Measurements from ENCODE around the gene APOB.

Gene APOB

DNA sequence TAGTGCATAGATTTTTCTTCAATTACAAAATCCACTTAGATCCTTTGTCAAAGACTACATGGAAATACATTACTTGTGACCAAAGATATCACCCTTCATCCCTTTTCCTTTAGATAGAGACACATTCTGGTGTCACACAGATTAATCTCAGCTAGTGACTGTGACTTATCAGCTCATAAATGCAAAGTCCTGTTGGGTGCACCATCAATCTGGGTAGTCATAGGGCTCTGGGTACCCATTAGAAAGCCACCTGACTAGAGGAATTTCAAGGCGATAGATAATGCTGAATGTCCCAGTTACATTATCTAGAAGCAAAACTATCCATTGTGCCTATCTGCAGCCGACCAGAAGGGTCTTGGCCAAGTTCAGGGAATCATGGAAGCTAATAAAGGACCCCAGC is 2.6 kb upstream of the APOB start:
- DNase-seq (ENCODE audit: low read depth in 2 of 2): no peak

DNA sequence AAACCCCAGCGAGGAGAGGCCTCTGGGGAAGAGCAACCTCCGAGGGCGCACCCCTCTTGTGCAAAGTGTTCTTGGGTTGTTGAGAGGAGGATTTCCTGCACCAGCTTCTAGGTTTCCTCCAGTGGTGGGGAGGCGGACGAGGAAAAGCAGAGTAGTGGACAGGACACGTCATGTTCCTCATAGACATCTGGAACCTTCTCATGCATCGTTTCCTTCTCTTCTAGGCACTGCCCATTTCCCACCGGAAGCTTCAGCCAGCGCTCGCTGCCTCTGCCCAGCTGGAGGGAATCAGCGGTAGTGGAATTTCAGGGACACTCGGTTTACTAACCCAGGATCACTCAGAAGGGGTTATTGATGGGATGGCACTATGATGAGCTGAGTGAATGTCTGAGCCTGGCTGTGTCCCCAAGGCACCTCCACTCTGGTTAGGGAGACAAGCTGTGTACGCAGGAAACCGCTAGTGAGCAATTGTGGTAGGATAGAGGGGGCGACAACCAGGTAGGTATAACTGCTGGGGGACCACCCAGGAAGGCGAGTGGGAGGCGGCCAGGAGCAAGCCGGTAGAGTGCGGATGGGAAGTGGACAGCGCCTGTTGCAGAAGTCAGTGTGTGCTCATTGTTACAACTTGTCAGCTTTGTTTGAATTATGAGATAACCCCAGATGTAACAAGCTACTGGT is 960 bp upstream of the APOB start:
- DNase-seq (ENCODE audit: low read depth in 2 of 2): no peak

DNA sequence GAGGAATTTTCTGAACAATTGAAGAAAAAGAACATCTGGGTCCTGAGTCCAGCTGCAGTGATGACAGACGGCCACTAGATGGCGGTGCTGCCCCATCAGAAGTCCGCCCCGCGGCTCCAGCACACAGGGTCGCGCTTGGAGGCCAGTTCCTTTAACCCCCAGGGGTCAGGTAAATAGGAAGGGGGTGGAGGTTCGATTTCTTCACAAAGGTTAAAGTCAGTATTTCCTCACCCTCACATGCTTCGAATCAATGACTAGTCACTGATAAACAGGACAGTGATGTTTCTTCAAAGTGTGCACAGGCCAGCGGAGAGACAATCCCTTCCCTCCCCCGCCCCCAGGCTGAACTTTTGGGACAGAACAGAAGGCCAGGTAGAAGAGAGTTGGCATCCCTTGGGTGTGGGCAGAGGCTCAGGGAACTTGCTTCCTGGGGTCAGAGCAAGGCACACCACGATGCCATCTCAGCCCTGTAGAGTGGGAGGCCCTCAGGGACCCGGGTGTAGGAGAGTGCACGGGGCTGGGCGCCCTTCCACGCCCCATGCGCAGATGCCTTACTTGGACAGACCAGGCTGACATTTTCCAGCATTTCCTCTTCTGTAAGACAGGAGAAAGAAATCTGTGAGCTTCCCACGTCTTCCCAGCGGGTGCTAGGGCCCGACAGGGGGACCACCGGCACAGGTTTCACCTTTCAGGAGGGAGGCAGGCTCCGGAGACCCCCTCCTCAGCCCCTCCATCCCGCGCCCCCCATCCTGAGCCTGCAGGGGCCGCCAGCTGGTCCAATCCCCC is 722 bp downstream of the APOB start:
- DNase-seq (ENCODE audit: low read depth in 2 of 2): peak; percentile 34 to 44

DNA sequence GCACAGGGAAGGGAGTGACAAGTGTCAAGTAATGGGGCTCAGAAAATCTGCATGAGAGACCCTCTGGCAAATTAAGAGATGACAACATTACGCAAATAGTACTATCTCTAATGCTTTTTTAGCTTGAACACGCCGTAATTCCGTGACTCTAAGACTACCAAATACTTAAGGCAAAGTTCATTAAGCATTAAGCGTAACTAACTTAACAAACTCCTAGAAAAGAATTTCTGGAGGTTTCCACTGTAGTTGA is 1.2 kb downstream of the APOB start:
- no peak for DNase-seq (ENCODE audit: low read depth in 2 of 2)

DNA sequence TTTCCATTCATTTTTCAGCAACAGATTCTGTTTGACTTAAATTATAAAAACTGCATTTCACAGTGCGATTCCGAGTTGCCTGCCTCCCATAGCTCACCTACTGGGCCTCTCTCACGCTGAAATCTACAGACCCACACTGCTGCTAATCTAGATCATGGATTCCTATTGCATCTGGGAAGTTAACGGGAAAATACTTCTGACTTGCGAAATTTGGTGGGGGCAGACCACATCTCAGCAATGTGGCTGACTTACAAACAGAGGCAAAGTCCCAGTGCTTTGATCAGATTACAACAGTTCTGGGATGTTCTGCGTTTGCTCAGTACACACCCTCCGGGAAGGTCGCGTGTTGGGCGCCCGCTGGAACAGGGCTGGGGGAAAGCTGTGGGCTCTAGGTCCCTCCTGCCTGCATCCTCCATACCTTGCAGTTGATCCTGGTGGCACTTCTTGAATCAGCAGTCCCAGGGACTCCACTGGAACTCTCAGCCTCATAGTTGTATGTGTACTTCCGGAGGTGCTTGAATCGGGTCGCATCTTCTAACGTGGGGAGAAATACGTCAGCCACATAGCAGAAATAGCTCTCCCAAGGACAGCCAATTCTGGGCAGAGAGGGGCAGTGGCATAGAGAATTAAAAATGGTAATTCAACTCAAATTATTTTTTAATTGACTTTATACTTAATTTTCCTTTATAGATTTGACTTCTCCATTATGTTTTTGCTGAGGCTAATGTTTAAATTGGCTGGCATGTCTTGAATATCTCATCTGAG is 1.7 kb downstream of the APOB start:
- DNase-seq (ENCODE audit: low read depth in 2 of 2): no peak

DNA sequence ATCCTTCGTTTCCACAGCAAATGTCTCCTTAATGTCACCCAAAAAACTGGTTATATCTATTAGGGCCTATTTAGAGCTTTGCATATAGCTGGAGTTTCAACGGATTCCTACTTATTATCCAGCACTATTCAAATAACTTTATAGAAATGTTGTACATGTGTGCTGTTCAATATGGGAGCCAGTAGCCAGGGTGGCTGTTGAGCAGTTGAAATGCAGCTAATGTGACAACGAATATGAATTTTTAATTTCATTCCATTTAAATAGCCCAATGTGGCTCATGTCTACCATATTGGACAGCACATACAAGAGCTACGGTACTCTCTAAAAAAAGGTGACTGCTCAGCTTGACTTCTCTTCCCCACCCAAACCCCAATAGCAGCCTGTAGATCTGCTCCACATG is 2.4 kb downstream of the APOB start:
- no peak for DNase-seq (ENCODE audit: low read depth in 2 of 2)

DNA sequence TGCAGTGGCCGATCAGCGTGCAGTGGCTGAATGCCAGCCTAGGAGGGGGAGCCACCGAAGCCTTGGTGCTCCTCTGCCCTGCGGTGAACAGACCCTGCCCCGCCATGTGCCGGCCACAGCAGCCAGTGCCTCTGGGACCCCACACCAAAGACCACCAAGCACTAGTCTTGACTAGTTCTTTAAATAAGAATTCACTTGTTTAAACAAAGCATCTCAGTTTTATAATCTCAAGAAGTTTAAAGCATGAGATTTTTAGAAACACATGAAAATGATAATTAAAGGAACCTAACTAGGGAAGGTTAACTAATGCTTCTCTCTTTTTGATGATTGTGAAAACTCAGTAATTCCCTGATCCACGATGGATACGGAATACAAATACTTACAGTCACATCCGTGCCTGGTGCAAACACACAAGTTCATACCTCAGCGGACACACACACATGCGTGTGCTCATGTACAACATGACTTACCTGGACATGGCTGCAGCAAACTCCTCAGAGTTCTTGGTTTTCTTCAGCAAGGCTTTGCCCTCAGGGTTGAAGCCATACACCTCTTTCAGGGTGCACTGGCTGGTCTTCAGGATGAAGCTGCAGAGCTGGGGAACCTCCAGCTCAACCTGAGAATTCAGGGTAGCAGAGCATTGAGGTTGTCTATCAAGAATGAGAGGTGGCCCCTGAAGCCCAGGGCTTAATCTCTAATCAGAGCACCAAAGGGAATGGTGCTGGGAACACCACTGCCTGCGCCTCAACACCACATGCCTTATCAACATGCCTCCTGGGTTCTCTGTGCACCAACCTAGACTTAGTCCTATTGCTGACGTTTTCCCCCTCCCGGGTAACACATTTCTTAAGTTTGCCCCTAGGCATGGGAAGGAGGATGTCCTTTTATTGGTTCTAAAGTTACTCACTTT is 3.1 kb downstream of the APOB start:
- DNase-seq (ENCODE audit: low read depth in 2 of 2): no peak

DNA sequence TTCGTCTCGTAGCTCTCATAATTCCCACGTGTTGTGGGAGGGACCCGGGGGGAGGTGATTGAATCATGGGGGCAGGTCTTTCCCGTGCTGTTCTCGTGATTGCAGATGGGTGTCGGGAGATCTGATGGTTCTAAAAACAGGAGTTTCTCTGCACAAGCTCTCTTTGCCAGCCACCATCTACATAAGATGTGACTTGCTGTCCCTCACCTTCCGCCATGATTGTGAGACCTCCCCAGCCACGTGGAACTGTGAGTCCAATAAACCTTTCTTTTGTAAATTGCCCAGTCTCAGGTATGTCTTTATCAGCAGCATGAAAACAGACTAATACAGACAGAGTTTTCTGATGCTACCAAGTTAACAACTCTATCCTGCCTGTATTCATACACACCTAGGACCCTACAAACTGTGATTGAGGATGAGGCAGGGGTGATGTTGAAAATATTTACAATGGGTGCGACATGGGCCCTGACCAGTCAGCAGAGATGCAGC is 3.9 kb downstream of the APOB start:
- DNase-seq (ENCODE audit: low read depth in 2 of 2): no peak

DNA sequence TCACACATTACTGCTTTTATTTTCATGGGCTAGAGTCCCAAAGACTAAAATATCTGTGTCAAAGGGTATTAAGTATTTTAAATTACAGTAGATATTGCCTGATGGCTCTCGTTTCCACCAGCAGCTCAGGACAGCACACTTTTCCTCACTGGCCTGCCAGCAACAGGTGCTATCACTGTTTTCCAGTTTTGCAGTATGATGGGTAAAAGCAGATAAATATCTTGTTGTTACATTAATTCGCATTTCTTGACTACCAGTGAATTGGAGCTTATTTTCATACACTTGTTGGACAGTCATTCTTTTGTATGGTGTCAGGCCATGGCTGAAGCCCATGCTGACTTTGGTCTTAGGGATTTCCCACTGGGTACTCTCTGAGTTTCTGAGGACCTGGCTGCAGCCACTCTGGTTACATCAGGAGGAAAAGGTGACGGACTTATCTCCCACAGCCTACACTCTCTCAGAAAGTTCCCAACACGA is 4.8 kb downstream of the APOB start:
- DNase-seq (ENCODE audit: low read depth in 2 of 2): no peak

DNA sequence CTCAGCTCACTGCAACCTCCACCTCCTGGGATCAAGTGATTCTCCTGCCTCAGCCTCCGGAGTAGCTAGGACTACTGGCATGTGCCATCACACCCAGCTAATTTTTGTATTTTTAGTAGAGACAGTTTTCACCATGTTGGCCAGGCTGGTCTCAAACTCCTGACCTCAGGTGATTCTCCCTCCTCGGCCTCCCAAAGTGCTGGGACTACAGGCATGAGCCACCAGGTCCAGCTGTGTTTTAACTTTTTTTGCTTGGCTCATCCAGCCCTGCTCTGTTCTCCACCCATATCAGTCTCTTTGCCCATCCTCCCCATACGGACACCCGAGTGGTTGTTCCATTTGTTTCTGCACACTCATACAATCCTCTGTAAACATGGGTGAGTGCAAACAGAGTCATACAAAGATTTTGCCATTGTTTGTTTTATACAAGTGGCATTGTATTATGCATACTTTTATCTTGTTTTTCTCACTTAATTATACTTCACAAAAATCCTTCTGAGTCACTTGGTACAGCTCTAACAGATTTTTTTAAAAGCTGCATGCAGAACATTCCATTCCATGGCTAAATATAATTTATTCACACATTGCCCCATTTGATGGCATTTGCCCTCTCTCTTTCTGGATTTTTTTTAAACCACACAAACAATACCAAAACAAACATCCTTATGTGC is 5.3 kb downstream of the APOB start:
- DNase-seq (ENCODE audit: low read depth in 2 of 2): no peak

DNA sequence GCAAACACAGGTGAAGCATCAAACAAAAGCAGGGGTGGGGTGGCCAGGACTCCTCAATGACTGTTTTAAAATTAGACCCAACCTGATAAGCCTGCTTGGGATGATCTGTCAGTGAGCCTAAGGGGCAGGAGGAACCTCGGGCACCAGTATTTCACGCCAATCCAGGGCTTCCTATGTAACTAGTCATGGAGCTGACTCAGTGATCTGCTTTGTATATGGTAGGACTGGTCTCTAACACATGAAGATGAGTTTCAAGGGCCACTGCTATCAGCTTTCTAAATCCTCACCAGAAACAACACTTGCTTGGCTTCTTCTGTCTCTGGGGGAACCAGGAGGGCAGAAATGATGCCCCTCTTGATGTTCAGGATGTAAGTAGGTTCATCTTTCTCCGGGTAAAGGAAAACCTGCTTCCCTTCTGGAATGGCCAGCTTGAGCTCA is 6.2 kb downstream of the APOB start:
- no peak for DNase-seq (ENCODE audit: low read depth in 2 of 2)

DNA sequence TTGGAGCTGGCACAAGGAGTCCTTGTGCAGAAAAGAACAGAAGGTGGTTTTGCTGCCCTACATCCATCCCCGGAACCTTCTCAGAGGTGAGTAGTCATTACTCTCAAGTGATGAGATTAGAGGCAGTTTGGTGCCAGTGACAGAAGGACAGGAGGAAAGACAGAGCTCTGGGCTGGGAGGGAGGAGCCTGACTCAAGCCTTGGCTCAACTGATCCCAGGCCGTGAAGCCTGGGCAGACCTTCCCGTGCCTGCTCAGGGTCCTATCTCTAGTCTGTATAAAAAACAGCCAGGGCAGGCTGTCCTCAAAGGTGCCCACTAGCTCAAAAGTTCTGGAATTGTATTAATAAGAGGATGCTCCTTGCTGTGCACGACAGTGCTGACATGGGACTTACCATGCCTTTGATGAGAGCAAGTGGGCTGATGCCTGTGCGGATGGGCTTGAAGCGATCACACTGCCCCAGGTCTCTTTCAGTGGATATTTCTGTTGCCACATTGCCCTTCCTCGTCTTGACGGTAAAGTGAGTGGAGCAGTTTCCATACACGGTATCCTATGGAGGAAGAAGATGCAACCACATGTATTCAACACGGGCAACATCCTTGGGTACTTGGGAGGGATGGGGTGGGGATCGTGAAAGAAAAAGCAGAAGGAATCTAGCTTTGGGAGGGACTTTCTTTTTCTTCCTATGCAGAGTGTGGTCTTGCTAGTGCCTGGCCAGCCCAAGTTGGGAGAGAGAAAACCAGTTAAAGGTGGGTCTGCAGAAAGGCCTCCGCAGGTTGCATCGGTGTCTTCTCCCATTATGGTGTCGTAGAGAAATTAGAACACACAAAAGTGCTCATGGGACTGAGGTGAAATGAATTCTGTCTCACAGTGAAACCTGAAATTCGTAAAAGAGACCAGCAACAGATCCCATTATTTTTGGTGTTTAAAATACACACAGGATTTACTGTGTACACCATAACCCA is 6.9 kb downstream of the APOB start:
- DNase-seq (ENCODE audit: low read depth in 2 of 2): no peak

DNA sequence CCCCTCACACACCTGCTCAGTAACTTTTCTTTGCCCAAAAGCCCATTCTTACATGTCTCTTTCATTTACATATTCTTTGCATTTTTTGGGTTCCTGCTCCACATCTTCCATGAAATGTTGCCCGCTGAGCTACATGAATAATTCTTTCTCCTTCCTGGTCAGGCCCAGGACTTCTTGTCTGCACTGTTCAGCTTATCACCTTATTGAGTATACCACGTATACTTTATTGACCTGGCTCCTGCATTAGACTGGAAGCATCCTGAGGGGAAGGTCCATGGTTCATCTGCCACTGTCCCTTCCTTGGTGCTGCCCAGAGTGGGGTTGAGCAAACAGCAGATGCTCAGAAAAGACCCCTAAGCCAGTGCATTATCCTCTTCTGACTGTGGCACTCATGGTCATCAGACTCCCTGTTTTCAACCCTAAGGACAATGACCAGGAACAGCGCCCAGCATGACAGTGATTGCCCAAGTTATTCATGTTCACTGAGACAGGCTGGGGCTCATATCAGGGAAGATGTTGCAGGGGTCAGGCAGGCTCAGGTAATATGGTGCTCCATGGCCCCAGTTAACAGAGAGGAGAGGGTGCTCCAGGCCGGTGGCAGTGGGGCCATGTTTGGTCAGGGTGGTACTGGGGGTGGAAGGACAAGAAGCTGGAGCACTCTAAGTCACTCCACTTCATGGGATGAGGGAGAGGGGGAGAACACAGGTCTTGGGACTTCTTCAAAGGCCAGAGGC is 7.7 kb downstream of the APOB start:
- DNase-seq (ENCODE audit: low read depth in 2 of 2): no peak

DNA sequence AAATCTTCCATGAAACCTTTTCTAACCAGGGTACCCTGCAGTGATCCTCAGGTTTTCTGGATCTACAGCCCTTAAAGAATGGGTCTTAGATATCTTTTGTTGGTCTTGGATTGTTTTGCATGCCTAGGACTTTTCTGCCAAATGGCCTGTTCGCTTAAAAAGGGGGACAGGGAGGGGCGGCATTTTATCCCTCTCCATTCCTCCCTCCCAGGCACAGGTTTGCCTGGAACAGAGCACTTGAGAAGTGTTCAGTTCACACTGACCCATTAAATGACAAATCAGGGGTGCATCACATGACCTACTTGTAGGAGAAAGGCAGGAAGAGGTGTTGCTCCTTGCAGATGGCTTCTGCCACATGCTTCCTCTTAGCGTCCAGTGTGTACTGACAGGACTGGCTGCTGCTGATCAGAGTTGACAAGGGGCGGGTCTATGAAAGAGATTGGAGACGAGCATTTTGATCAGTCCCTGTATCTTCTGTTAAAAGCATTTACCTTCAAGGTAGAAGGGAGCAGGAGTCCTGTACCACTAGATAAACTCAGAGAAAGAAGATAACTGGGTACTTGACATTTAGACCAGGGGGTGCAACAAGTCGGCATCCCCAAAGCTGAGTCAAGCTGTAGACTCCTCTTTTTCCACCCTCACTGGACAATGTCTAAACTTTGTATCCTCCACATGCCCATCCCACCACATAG is 8.4 kb downstream of the APOB start:
- DNase-seq (ENCODE audit: low read depth in 2 of 2): no peak

DNA sequence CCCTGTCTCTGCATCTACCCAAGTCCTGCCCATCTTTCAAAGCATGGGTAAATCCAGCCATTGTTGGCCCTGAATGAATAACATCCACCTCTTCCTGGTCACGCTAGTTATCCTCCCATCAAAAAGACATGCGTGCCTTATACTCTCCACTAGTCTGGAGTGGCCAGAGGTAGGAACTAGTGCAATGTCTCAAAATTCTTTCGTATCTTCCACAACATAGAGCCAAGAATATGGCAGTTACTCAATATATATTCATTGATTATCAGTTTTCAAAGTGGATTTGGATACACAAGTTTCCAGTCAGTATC is 8.9 kb downstream of the APOB start:
- no peak for DNase-seq (ENCODE audit: low read depth in 2 of 2)

DNA sequence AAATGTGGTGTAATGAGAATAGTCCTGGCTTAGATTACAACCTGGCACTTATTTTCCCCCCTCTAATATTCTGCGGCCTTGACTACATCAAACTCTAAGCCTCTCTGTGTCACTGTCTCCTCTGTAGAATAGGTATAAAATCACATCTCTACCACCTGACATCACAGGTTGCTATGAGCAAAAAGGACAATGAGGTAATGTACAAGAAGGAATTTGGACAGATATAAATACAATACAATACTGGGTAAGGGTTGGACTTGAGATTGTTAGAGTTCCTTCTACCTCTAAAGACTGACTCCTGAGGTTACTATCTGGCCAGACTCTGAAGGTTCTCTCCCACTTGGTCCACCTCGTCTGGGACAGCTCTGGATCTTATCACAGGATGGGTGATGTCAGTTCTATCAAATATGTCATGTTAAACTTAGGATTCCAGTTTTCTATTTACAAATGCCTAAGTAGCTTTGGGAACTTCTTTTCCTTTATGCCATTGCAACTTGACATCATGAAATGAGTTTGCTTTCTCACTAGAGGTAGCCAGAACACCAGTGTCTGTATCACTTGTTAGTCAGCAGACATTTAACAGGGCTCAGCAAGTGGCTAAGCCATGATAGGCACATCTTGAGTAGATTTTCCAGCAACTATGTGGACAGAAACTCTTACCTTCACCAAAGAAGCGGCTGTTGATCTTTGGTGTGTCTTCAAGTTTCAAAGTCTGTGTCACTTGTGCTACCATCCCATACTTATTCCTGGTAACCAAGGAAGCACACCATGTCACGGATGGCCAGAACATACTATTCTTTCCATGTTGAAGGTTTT is 9.5 kb downstream of the APOB start:
- DNase-seq (ENCODE audit: low read depth in 2 of 2): no peak

DNA sequence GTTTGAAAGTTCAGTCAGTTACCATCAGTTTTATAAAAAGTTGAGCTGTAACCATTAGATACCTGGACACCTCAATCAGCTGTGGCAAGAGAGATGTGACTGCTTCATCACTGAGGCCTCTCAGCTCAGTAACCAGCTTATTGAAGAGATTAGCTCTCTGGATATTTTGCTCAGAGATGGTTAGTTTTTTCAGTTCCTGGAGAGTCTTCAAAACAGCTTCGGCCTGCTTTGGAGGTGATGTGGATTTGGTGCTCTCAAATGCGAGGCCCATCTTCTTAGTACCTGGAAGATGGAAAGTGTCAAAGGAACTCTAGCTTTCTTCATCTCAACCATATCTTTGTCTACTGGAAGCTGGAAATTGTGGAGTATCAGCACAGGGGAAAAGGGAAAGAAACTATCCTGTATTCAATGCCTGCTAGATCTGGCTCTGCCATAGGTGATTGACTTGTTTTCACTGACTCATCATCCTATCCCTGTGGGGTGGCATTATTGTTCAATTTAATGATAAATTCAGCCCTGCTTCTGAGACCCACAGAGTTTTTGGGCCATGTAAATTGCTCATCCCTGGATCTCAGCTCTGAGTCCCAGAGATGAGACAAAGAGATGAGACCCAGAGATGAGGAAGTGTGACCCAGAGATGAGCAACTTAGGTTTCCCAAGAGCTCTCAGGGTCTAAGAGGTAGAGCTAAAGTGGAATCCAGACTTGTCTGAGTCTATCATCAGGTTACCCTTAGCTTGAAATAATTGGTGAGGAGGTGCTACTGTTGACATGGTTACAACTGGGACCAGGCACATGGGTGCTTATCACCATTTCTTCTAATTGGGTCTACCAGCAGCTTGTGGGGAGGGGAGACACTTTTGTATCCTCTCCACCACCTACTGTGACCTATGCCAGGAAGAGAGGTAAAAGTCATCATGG is 10.4 kb downstream of the APOB start:
- DNase-seq (ENCODE audit: low read depth in 2 of 2): no peak

Data from activated CD4-positive, alpha-beta T cell treated with anti-CD3 and anti-CD28 coated beads for 24 hours (primary cell).